AG09309 (cell line): ENCODE data around the gene TRIM62.

Source experiments
- DNase-seq: peaks from one replicate; pipeline ENCODE4 v3.0.0-alpha.2; 2010; ENCODE audit warnings: low read depth
- H3K4me3 ChIP-seq: 2 replicates; pipeline ENCODE4 v1.5.1; 2011; ENCODE audit warnings: mild to moderate bottlenecking, low read depth, low read length, moderate library complexity; ENCODE audit not compliant: control insufficient read depth
- TF ChIP-seq, protein P1 (sequence below): IDR thresholded peaks from 2 replicates; pipeline ENCODE4 v1.5.1; 2011; ENCODE audit warnings: mild to moderate bottlenecking, low read depth, low read length, inconsistent platforms; ENCODE audit not compliant: insufficient read depth, control insufficient read depth; ENCODE audit errors: missing control alignments

TRIM62 gene

DNA sequence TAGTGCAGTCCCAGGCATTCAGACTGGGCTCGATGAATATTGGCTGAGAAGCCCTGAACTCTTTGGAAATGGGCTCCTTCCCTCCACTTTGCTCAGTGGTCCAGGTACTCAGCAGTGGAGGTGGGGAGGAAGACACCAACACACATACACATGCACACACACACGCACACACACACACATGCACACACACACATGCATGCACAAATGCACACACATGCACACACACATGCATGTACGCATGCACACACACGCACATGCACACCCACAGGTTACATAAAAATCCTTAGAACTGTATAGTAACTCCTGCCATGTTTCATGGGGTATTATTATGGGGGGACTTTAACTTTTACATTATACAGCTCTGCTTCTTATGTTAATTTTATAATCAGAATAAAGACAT is 5.0 kb downstream of the TRIM62 start:
- TF ChIP-seq, protein P1, sequence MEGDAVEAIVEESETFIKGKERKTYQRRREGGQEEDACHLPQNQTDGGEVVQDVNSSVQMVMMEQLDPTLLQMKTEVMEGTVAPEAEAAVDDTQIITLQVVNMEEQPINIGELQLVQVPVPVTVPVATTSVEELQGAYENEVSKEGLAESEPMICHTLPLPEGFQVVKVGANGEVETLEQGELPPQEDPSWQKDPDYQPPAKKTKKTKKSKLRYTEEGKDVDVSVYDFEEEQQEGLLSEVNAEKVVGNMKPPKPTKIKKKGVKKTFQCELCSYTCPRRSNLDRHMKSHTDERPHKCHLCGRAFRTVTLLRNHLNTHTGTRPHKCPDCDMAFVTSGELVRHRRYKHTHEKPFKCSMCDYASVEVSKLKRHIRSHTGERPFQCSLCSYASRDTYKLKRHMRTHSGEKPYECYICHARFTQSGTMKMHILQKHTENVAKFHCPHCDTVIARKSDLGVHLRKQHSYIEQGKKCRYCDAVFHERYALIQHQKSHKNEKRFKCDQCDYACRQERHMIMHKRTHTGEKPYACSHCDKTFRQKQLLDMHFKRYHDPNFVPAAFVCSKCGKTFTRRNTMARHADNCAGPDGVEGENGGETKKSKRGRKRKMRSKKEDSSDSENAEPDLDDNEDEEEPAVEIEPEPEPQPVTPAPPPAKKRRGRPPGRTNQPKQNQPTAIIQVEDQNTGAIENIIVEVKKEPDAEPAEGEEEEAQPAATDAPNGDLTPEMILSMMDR = no peak
- H3K4me3 ChIP-seq = no peak overlapping the region
- no peak for DNase-seq

DNA sequence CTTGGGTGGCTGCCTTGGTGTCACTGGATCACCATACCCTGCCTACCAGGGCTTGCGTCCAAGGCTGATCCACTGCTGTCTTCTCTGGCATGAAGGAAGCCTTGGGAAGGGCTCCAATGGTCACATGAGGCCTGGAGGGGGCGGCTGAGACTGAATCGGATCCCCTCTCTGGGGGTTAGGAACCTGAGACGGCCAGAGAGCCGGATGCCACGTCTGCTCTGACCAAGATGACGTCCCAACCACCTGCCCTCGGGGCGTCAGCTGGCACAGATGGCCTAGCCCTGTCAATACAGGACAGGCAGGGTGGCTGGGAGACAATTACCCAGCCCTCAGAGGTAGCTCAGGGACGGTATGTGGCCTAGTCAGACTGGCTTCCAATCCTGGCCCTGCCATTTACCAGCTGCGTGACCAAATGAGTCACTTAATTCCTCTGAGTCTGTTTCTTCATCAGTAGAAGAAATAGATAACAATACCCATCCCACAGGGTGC is 5.4 kb downstream of the TRIM62 start:
- TF ChIP-seq, protein P1 = no peak
- no peak overlapping the region for H3K4me3 ChIP-seq
- DNase-seq = no peak

DNA sequence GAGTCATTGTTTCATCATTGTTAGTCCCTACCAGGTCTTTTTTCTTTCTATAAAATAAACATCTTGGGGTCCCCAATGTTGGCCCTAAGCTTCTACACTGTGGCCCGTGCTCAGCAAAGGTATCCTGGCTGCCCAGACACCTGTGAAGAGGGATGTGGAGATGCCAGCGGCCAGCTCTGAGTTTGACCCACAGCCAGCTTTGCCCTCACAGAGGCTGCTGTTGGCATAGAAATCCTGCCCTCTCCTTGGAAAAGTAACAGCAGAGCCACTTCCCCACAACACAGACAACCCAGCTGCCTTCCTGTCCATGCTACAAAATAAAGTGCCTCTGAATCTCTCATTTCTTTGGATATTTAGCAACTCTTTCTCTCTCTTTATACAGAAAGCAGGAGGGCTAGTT is 6.0 kb downstream of the TRIM62 start:
- TF ChIP-seq, protein P1 = no peak
- DNase-seq = no peak
- no peak overlapping the region for H3K4me3 ChIP-seq

DNA sequence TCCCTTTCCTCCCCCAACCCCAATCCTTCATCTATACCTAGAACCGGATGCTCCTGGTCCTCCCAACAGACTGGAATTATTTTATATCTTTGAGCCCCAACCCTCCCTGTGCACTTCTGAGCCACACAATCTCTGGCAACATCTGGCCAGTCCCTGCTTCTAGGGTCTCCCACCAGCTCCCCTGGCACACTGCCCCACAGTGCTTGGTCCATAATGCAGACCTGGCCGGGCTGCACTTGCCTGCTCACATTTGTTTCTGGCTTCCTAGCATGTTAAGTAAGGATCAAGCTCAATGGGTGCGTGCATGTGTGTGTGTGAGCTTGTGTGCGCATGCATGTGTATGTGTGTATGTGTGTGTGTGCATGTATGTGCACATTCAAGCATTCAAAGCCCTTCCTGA is 8.8 kb downstream of the TRIM62 start:
- no peak for DNase-seq
- TF ChIP-seq, protein P1 = no peak
- no peak overlapping the region for H3K4me3 ChIP-seq

DNA sequence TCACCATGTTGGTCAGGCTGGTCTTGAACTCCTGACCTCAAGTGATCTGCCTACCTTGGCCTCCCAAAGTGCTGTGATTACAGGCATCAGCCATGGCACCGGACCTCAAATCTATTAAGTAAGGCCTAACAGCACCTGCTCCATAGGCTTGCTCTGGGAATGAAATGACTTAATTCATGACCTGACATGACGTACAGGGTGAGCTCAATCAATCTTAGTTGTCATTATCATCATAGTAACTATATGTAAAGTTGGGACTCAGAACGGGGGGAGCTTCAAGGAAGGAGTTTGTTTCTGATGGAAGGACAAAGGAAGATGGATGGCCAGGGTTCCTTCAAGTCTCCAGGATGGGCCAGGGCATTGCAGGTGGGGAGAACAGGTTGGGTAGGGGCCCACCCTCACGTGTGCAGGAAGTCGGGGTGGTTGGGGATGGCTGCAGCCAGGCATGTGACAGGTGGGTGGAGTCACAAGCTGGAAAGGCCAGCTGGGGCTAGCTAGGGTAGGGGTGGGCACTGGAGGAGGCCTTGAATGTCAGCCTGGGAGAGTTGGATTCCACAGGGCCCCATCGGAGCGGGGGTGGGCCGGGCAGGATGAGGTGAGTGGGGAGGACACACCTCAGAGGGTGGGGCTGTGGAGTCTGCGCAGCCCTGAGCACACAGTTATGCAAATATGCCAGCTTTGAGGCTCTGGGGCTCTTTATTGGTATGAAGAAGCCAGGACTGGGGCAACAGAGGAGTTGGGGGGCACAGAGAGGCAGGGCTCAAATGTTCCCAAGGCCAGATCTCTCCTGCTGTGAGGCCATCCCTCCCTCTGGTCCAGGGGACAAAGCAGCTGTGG is 9.6 kb downstream of the TRIM62 start:
- DNase-seq = no peak
- no peak overlapping the region for H3K4me3 ChIP-seq
- TF ChIP-seq, protein P1 = no peak

DNA sequence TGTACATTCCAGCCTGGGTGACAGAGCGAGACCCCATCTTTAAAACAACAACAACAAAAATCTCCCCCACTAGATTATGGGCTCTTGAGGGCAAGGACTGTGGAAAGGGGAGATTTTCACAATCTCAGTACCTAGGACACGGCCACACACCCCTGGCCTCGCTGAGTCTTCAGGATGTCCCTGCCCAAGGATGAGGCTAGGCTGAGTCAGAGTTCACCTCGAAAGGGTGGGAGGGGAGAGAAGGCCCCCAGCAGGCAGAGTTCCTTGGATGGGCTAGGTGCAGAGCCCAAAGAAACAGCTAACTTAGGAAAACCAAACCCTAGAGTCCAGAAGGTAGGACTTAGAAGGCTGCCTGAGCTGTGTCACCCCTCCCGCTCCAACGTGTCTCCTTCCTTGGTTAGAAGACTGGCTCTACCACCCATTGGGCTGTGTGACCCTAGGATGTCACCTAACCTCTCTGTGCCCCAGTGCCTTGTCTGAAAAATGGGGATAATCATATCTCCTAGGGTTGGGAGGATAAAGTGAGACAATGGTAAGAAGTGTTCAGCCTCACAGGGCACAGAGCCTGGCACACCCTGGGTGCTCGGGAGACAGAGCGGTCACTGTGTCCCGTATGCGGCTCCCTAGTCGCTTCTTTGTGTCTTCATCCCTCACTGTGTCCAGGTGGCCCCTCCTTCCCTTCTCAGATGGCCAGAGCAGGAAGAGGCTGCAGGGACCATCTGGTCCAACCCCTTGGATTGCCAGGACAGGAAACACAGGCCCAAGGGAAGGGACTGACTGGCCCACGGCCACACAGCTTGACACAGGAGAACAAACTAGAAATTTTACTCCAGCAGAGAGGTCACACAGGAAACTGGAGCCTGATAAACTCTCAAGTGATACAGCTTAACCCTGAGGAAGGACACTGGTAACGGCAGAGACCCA is 11.2 kb downstream of the TRIM62 start:
- no peak for DNase-seq
- no peak overlapping the region for H3K4me3 ChIP-seq
- TF ChIP-seq, protein P1 = no peak
